H1 (cell line): ENCODE results near the gene CHST11. TPM values are rescaled to one million over a fixed set of nuclear protein-coding genes. Genes with fewer than 3 reads are reported as not detected.

Experiments used
- CTCF ChIA-PET: fragments of 300-600 bp; sonication (Branson Sonifier 250); formaldehyde crosslinking; loops from one replicate; lab custom pipeline; 2021; ENCODE audit not compliant: partially characterized antibody; lab: Charles Lee
- POLR2A ChIA-PET: fragments of 300-600 bp; sonication (Branson Sonifier 250); formaldehyde crosslinking; loops from one replicate; lab custom pipeline; 2021; ENCODE audit warnings: inconsistent platforms; ENCODE audit not compliant: partially characterized antibody; lab: Charles Lee
- DNase-seq, 2 experiments: peaks; one replicate each; pipeline versions ENCODE4 v3.0.0 to v3.0.0-alpha.2; 2010 to 2022; ENCODE audit warnings: low spot score in 2 of 2, low read depth in 1 of 2, mixed read lengths in 1 of 2
- FAIRE-seq: peaks from 2 replicates; lab custom pipeline; 2011; peaks lifted over from hg19 to GRCh38; lab: Jason Lieb, UNC
- H2AFZ ChIP-seq: 2 replicates; pipeline ENCODE4 v1.8.1; 2012; ENCODE audit warnings: low read length, inconsistent platforms
- H2AK5ac ChIP-seq: 2 replicates; pipeline ENCODE4 v1.6.1; 2013; ENCODE audit warnings: low read depth, low read length
- H2BK120ac ChIP-seq: replicated peaks from 2 replicates; pipeline ENCODE3; 2013; ENCODE audit warnings: low read depth, low read length, inconsistent platforms
- H2BK12ac ChIP-seq: 2 replicates; pipeline ENCODE4 v1.6.1; 2013; ENCODE audit warnings: low read depth, low read length
- H2BK15ac ChIP-seq: 2 replicates; pipeline ENCODE4 v1.6.1; 2013; ENCODE audit warnings: low read length
- H2BK20ac ChIP-seq: 2 replicates; pipeline ENCODE4 v1.6.1; 2013; ENCODE audit warnings: low read length
- H2BK5ac ChIP-seq: 2 replicates; pipeline ENCODE4 v1.6.1; 2013; ENCODE audit warnings: low read depth, low read length
- H3K14ac ChIP-seq: 2 replicates; pipeline ENCODE4 v1.6.1; 2013; ENCODE audit warnings: inconsistent platforms; ENCODE audit not compliant: insufficient read length
- H3K18ac ChIP-seq: 2 replicates; pipeline ENCODE4 v1.6.1; 2013; ENCODE audit warnings: low read length; ENCODE audit errors: extremely low read depth
- H3K23ac ChIP-seq: 2 replicates; pipeline ENCODE4 v1.6.1; 2013; ENCODE audit warnings: inconsistent platforms; ENCODE audit not compliant: insufficient read length
- H3K23me2 ChIP-seq: 2 replicates; pipeline ENCODE4 v1.6.1; 2013; ENCODE audit warnings: low read depth, low read length
- H3K27ac ChIP-seq: 2 replicates; pipeline ENCODE4 v1.6.1; 2011; ENCODE audit warnings: low read depth, low read length, inconsistent platforms
- H3K27me3 ChIP-seq, 4 experiments: replicated peaks in 1 of 4; 1 replicate in 1 of 4; 2 replicates in 3 of 4; pipeline versions ENCODE4 v1.6.1 to v1.8.1; 2011 to 2013; ENCODE audit warnings: low read length in 3 of 4, mild to moderate bottlenecking in 3 of 4, inconsistent platforms in 2 of 4, mixed read lengths in 2 of 4, moderate library complexity in 1 of 4; ENCODE audit not compliant: control insufficient read depth in 3 of 4, insufficient read depth in 3 of 4; ENCODE audit errors: extremely low read depth in 1 of 4
- H3K36me3 ChIP-seq, 4 experiments: 2 replicates each; pipeline versions ENCODE4 v1.6.1 to v1.8.1; 2011 to 2013; ENCODE audit warnings: mild to moderate bottlenecking in 4 of 4, low read length in 3 of 4, moderate library complexity in 2 of 4, control low read depth in 1 of 4, inconsistent platforms in 1 of 4; ENCODE audit not compliant: insufficient read depth in 4 of 4, control insufficient read depth in 2 of 4
- H3K4ac ChIP-seq: replicated peaks from 2 replicates; pipeline ENCODE3; 2013; ENCODE audit warnings: low read length, low read depth, mixed read lengths, inconsistent platforms; ENCODE audit not compliant: insufficient read length
- H3K4me1 ChIP-seq, 4 experiments: replicated peaks in 1 of 4; 1 replicate in 1 of 4; 2 replicates in 3 of 4; pipeline versions ENCODE4 v1.6.1 to v1.8.1; 2011 to 2013; ENCODE audit warnings: low read length in 3 of 4, inconsistent platforms in 2 of 4, mixed read lengths in 1 of 4; ENCODE audit not compliant: insufficient read depth in 4 of 4, control insufficient read depth in 3 of 4
- H3K4me2 ChIP-seq, 2 experiments: 2 replicates each; pipeline versions ENCODE4 v1.6.1 to v1.8.1; 2011 to 2013; ENCODE audit warnings: low read depth in 2 of 2, low read length in 2 of 2, control low read depth in 1 of 2, inconsistent platforms in 1 of 2, mild to moderate bottlenecking in 1 of 2; ENCODE audit not compliant: insufficient read depth in 1 of 2
- H3K4me3 ChIP-seq, 4 experiments: fragments of 200-600, 300-600 bp in 1 of 4; sonication (generic), shearing (Covaris generic), sonication (Bioruptor Twin) in 1 of 4; 2 replicates each; pipeline versions ENCODE4 v1.5.1 to v1.8.1; 2011 to 2016; ENCODE audit warnings: low read length in 4 of 4, low read depth in 3 of 4, control low read depth in 2 of 4, inconsistent platforms in 2 of 4, mild to moderate bottlenecking in 2 of 4, mixed read lengths in 1 of 4, moderate library complexity in 1 of 4; ENCODE audit not compliant: insufficient read depth in 2 of 4; ENCODE audit errors: extremely low read depth in 1 of 4
- H3K56ac ChIP-seq: replicated peaks from 2 replicates; pipeline ENCODE3; 2013; ENCODE audit warnings: low read depth, mild to moderate bottlenecking, mixed read lengths, low read length, inconsistent platforms; ENCODE audit not compliant: insufficient read length
- H3K79me1 ChIP-seq: 2 replicates; pipeline ENCODE4 v1.6.1; 2013; ENCODE audit warnings: low read depth, low read length, control low read depth
- H3K79me2 ChIP-seq, 2 experiments: 2 replicates each; pipeline versions ENCODE4 v1.6.1 to v1.8.1; 2012 to 2013; ENCODE audit warnings: low read length in 2 of 2, mild to moderate bottlenecking in 2 of 2, inconsistent platforms in 1 of 2; ENCODE audit not compliant: insufficient read depth in 2 of 2, control insufficient read depth in 1 of 2
- H3K9ac ChIP-seq, 4 experiments: replicated peaks in 1 of 4; 1 replicate in 1 of 4; 2 replicates in 3 of 4; pipeline versions ENCODE4 v1.6.1 to v1.8.1; 2011 to 2013; ENCODE audit warnings: low read depth in 3 of 4, low read length in 3 of 4, control low read depth in 2 of 4, mild to moderate bottlenecking in 2 of 4, moderate library complexity in 2 of 4, inconsistent platforms in 1 of 4; ENCODE audit errors: extremely low read depth in 1 of 4
- H3K9me3 ChIP-seq, 2 experiments: 2 replicates each; pipeline versions ENCODE4 v1.6.1 to v1.8.1; 2012 to 2013; ENCODE audit warnings: mild to moderate bottlenecking in 2 of 2, moderate library complexity in 2 of 2, control low read depth in 1 of 2, inconsistent platforms in 1 of 2, low read depth in 1 of 2, low read length in 1 of 2, mixed read lengths in 1 of 2; ENCODE audit not compliant: insufficient read depth in 2 of 2
- H4K20me1 ChIP-seq, 2 experiments: replicated peaks in 1 of 2; 2 replicates each; pipeline versions ENCODE3 to v1.8.1; 2011 to 2013; ENCODE audit warnings: inconsistent platforms in 2 of 2, low read length in 2 of 2, mild to moderate bottlenecking in 1 of 2; ENCODE audit not compliant: insufficient read depth in 2 of 2, control insufficient read depth in 1 of 2
- H4K5ac ChIP-seq: 2 replicates; pipeline ENCODE4 v1.6.1; 2013; ENCODE audit warnings: low read length, low read depth, mixed read lengths, inconsistent platforms; ENCODE audit not compliant: insufficient read length
- H4K8ac ChIP-seq: 2 replicates; pipeline ENCODE4 v1.8.0; 2013; ENCODE audit warnings: mild to moderate bottlenecking, moderate library complexity, low read length, inconsistent platforms; ENCODE audit not compliant: insufficient read depth; ENCODE audit errors: extremely low read depth
- H4K91ac ChIP-seq: replicated peaks from 2 replicates; pipeline ENCODE3; 2013; ENCODE audit warnings: low read length, mixed read lengths, inconsistent platforms; ENCODE audit not compliant: insufficient read length
- BCL11A ChIP-seq, 2 experiments: IDR thresholded peaks; one replicate each; pipeline ENCODE4 v1.6.1; 2011; ENCODE audit warnings: low read depth in 2 of 2, low read length in 2 of 2, mild to moderate bottlenecking in 2 of 2
- CBX5 ChIP-seq: fragments of 300-800, 300-1000 bp; sonication (generic); IDR thresholded peaks from 2 replicates; pipeline ENCODE4 v1.7.1; 2016; ENCODE audit warnings: antibody characterized with exemption, low read length, low read depth
- CEBPB ChIP-seq: IDR thresholded peaks from 2 replicates; pipeline ENCODE4 v1.6.1; 2012; ENCODE audit warnings: low read depth, low read length
- CTCF ChIP-seq, 3 experiments: IDR thresholded peaks; 1 replicate in 2 of 3; 2 replicates in 1 of 3; pipeline versions ENCODE4 v1.5.1 to v1.6.1; 2011; ENCODE audit warnings: low read length in 3 of 3, mild to moderate bottlenecking in 3 of 3, inconsistent platforms in 2 of 3, low read depth in 1 of 3, moderate library complexity in 1 of 3; ENCODE audit not compliant: insufficient read depth in 1 of 3; ENCODE audit errors: control extremely low read depth in 1 of 3
- JUND ChIP-seq: IDR thresholded peaks from 2 replicates; pipeline ENCODE4 v1.6.1; 2011; ENCODE audit warnings: mild to moderate bottlenecking, improper control_type of control experiment, low read length
- NANOG ChIP-seq: IDR thresholded peaks from 2 replicates; pipeline ENCODE4 v1.6.1; 2011; ENCODE audit warnings: low read length, low read depth, mild to moderate bottlenecking, inconsistent platforms; ENCODE audit not compliant: insufficient read depth, poor library complexity, severe bottlenecking
- SIX5 ChIP-seq: IDR thresholded peaks from 2 replicates; pipeline ENCODE4 v1.6.1; 2011; ENCODE audit warnings: mild to moderate bottlenecking, low read depth, low read length
- SP1 ChIP-seq: IDR thresholded peaks from 2 replicates; pipeline ENCODE4 v1.6.1; 2011; ENCODE audit warnings: low read depth, low read length
- TCF12 ChIP-seq: IDR thresholded peaks from 2 replicates; pipeline ENCODE4 v1.6.1; 2011; ENCODE audit warnings: low read depth, mild to moderate bottlenecking, low read length
- WGBS, 2 experiments: shearing (Covaris generic) in 1 of 2; methylation state at CpG; one replicate each; pipeline versions ENCODE4 v1.1.6 to v1.1.7; 2013 to 2015; ENCODE audit warnings: low lambda C conversion rate in 2 of 2, mixed read lengths in 2 of 2, inconsistent platforms in 1 of 2, low coverage in 1 of 2, missing lambda C conversion rate in 1 of 2; ENCODE audit not compliant: insufficient replicate concordance in 2 of 2, insufficient coverage in 1 of 2, insufficient read length in 1 of 2; ENCODE audit errors: extremely low coverage in 1 of 2, missing lambda C conversion rate in 1 of 2; 5-methylcytosine and 5-hydroxymethylcytosine counted together
- polyA plus RNA-seq, 7 experiments: library from polyadenylated mRNA; depleted of rRNA in 3 of 7; stranded (reverse) in 5 of 7; unstranded in 2 of 7; fragments of >200 nt in 5 of 7; fragments of 200-250 nt in 2 of 7; gene quantifications; 1 replicate in 5 of 7; 2 replicates in 1 of 7; 4 replicates in 1 of 7; pipeline versions ENCODE4 v1.2.1 to v1.2.3, GENCODE V29; 2011 to 2013; ENCODE audit warnings: missing spikeins in 2 of 7, mixed read lengths in 2 of 7
- total RNA-seq: library from RNA; stranded (reverse); fragmentation: NEBNext Ultra II Directional; extraction: Animal tissue kit (Norgen Biotek cat#: 25700); gene quantifications from 2 replicates; pipeline ENCODE4 v1.2.1, GENCODE V29; 2021

The CHST11 gene
- total and polyA plus RNA-seq, 2 of the 8 experiments (the other 6 are each of a cell fraction or from before 2014, with no cell fraction given): 14.4 to 20.8 TPM

DNA sequence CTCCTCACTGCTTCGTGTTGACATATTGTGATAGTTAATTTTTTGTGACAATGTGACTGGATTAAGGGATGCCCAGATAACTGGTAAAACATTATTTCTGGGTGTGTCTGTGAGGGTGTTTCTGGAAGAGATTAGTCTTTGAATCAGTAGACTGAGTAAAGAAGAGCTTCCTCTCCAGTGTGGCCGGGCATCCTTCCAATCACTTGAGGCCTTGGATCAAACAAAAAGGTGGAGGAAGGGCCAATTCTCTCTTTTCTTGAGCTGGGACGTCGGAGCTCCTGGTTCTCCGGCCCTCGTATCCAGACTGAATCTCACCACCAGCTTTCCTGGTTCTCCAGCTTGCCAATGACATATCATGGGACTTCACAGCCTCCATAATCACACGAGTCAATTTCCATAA, 240.4 kb downstream of the CHST11 start:
- Histone ChIP-seq H2AK5ac (no peak overlapping the region), H3K79me1 (no peaks in the 10 kb centered on the region), H3K56ac (no peak overlapping the region), H3K4me2 (no peak overlapping the region), H3K4me1 (peaks cover 0 to 6% (median 2%) of the 10 kb centered on the region in 4 experiments; a peak in 3 of 7 replicates), H2BK15ac (no peak overlapping the region)
- TF ChIP-seq CBX5 (no peak), CEBPB (no peak), NANOG (no peak), BCL11A (IDR thresholded peaks at IDR 0.05; ENCODE audit: low read depth in 2 of 2, low read length in 2 of 2) (no peak), SP1 (no peak), SIX5 (no peak), CTCF (IDR thresholded peaks at IDR 0.05; ENCODE audit: control extremely low read depth in 1 of 3, insufficient read depth in 1 of 3, low read depth in 1 of 3, low read length in 3 of 3) (no peak), TCF12 (no peak), JUND (no peak)
- TF ChIP-seq, all 59 proteins: peak for 0
- H3K27me3 ChIP-seq: no peaks in the 10 kb centered on the region
- no peak overlapping the region for H2BK5ac ChIP-seq
- H4K5ac ChIP-seq: no peak overlapping the region
- H3K23me2 ChIP-seq: no peaks in the 10 kb centered on the region
- FAIRE-seq: no peak
- H2BK12ac ChIP-seq: no peak overlapping the region
- H4K8ac ChIP-seq: no peak overlapping the region
- ChIA-PET CTCF (interaction anchor here (1.1 to 1.3 kb wide), 2 partner anchors 93 to 315 kb away, joined by 4 to 5 read pairs; no protein-coding TSS in a partner anchor), POLR2A (no interaction called here)
- H2AFZ ChIP-seq: no peak overlapping the region
- no peak overlapping the region for H3K18ac ChIP-seq
- DNase-seq: no peak
- no peak overlapping the region for H3K27ac ChIP-seq
- no peaks in the 10 kb centered on the region for H3K79me2 ChIP-seq
- no peak overlapping the region for H3K23ac ChIP-seq
- H3K9me3 ChIP-seq: peaks cover under 1 to 3% of the 10 kb centered on the region in 2 experiments
- H3K4me3 ChIP-seq: no peak overlapping the region
- 93% methylated on average over 7 of the region's 7 CpGs; no CpG with 5 or more reads in 1 of the 2 experiments for WGBS, 2 experiments
- no peak overlapping the region for H3K4ac ChIP-seq
- H2BK20ac ChIP-seq: no peak overlapping the region
- H3K9ac ChIP-seq: no peak overlapping the region
- H4K20me1 ChIP-seq: no peaks in the 10 kb centered on the region
- no peaks in the 10 kb centered on the region; a peak in 1 of 8 replicates for H3K36me3 ChIP-seq
- no peak overlapping the region for H4K91ac ChIP-seq
- H3K14ac ChIP-seq: no peak overlapping the region
- no peak overlapping the region for H2BK120ac ChIP-seq
